ACHN (cell line): ENCODE results near the gene DUSP3.
"Not testable (repeated sequence)": the region's sequence is repeated elsewhere in the genome, so short reads cannot be mapped to it uniquely, and the experiment has no call there.

Source experiments
- DNase-seq: peaks from one replicate; pipeline ENCODE4 v3.0.0-alpha.2; 2015
- in situ Hi-C: cut with HindIII; loops from 2 replicates; pipeline ENCODE4 v1.10.0; 2017; ENCODE audit warnings: low sequenced_read_pairs, low pct_ligation_motif_present, low pct_unique_long_range_greater_than_20kb

DUSP3 gene

GRCh38 chr17:43808076-43808475 lies 29.3 kb upstream of the DUSP3 start:
- DNase-seq, result no peak
- in situ Hi-C loops, result no loop called here

- no peak for DNase-seq
- in situ Hi-C loops, result no loop called here
Measured at GRCh38 chr17:43805117-43805516, 26.3 kb upstream of the DUSP3 start.

GRCh38 chr17:43803758-43804157 lies 25.0 kb upstream of the DUSP3 start:
- DNase-seq, result no peak
- in situ Hi-C loops, result no loop called here

- in situ Hi-C loops, result no loop called here
- DNase-seq, result no peak
Measured at GRCh38 chr17:43801844-43802243, 23.1 kb upstream of the DUSP3 start.

- no peak for DNase-seq
- in situ Hi-C loops, result no loop called here
Measured at GRCh38 chr17:43800736-43801135, 22.0 kb upstream of the DUSP3 start.

- no peak for DNase-seq
- in situ Hi-C loops, result no loop called here
Measured at GRCh38 chr17:43799047-43799446, 20.3 kb upstream of the DUSP3 start.

GRCh38 chr17:43798024-43798423 lies 19.2 kb upstream of the DUSP3 start:
- in situ Hi-C loops, DNase-seq: not testable (repeated sequence)

GRCh38 chr17:43792668-43793067 lies 13.9 kb upstream of the DUSP3 start:
- in situ Hi-C loops, DNase-seq: not testable (repeated sequence)

- peak; percentile 51 for DNase-seq
- in situ Hi-C loops, result no loop called here
Measured at GRCh38 chr17:43791589-43791988, 12.8 kb upstream of the DUSP3 start.

GRCh38 chr17:43790311-43790940 lies 11.6 kb upstream of the DUSP3 start:
- in situ Hi-C loops, result no loop called here
- DNase-seq, result peak; percentile 18

GRCh38 chr17:43789482-43789881 lies 10.7 kb upstream of the DUSP3 start:
- DNase-seq, result no peak
- in situ Hi-C loops, result no loop called here

GRCh38 chr17:43788540-43788939 lies 9.8 kb upstream of the DUSP3 start:
- in situ Hi-C loops, result no loop called here
- DNase-seq, result no peak

GRCh38 chr17:43787728-43788127 lies 9.0 kb upstream of the DUSP3 start:
- in situ Hi-C loops, result no loop called here
- DNase-seq, result no peak

GRCh38 chr17:43784628-43785101 lies 5.9 kb upstream of the DUSP3 start:
- DNase-seq, result no peak
- in situ Hi-C loops, result no loop called here

GRCh38 chr17:43784068-43784467 lies 5.3 kb upstream of the DUSP3 start:
- in situ Hi-C loops, result no loop called here
- no peak for DNase-seq

GRCh38 chr17:43782913-43783680 lies 4.3 kb upstream of the DUSP3 start:
- in situ Hi-C loops, result no loop called here
- no peak for DNase-seq

- in situ Hi-C loops, result no loop called here
- DNase-seq, result no peak
Measured at GRCh38 chr17:43780135-43780534, 1.4 kb upstream of the DUSP3 start, which contains the start of gene CFAP97D1. CFAP97D1 (plus strand) TSS chr17:43780435; CDS start chr17:43780463, 28 bp downstream.

GRCh38 chr17:43779145-43780125 lies 658 bp upstream of the DUSP3 start:
- in situ Hi-C loops, result no loop called here
- no peak for DNase-seq
